ENCODE measurements around the gene CLSTN1.

GRCh38 chr1:9792156-9793042, 31.4 kb downstream of the CLSTN1 start:
- no peak for TF ChIP-seq EZH2 (IDR thresholded peaks at IDR 0.05; ENCODE audit: insufficient read depth, poor library complexity, severe bottlenecking)
- no peak for TF ChIP-seq EZH2phosphoT487 (IDR thresholded peaks at IDR 0.05; ENCODE audit: insufficient read depth, low read depth)
